Activated CD4-positive, alpha-beta memory T cell treated with anti-CD3 and anti-CD28 coated beads for 36 hours (primary cell): Measurements from ENCODE around the gene PCDHA12. TPM values are rescaled to one million over a fixed set of nuclear protein-coding genes. Genes with fewer than 3 reads are reported as not detected.
"Not testable (repeated sequence)": the region's sequence is repeated elsewhere in the genome, so short reads cannot be mapped to it uniquely, and the experiment has no call there.

Experiments
- CTCF ChIA-PET: fragments of 350-600 bp; sonication (Branson Sonifier 250); formaldehyde crosslinking; loops from one replicate; lab custom pipeline; 2021; ENCODE audit warnings: antibody characterized with exemption, inconsistent platforms; lab: Charles Lee
- POLR2A ChIA-PET: fragments of 350-600 bp; sonication (Branson Sonifier 250); formaldehyde crosslinking; loops from one replicate; lab custom pipeline; 2021; ENCODE audit warnings: antibody characterized with exemption; lab: Charles Lee
- DNase-seq: peaks from one replicate; pipeline ENCODE4 v3.0.0-alpha.2; 2020
- H3K27ac Mint-ChIP-seq: one replicate; pipeline ENCODE4 v1.8.0; 2021; ENCODE audit warnings: mixed read lengths
- H3K27me3 Mint-ChIP-seq: one replicate; pipeline ENCODE4 v1.8.0; 2021; ENCODE audit warnings: mixed read lengths
- H3K36me3 Mint-ChIP-seq: one replicate; pipeline ENCODE4 v1.8.0; 2021; ENCODE audit warnings: mixed read lengths
- H3K4me1 Mint-ChIP-seq: one replicate; pipeline ENCODE4 v1.8.0; 2021; ENCODE audit warnings: low read depth, mixed read lengths
- H3K4me3 Mint-ChIP-seq: one replicate; pipeline ENCODE4 v1.8.0; 2021; ENCODE audit warnings: mild to moderate bottlenecking, mixed read lengths
- H3K9me3 Mint-ChIP-seq: one replicate; pipeline ENCODE4 v1.8.0; 2021; ENCODE audit warnings: mixed read lengths
- intact Hi-C: fragments of 100-400 bp; cut with micrococcal nuclease; formaldehyde crosslinking; loops from one replicate; pipeline ENCODE4 v1.15.1; 2023
- total RNA-seq, 2 experiments: library from RNA; stranded (reverse); gene quantifications; one replicate each; pipeline ENCODE4 v1.2.3, GENCODE V29; 2021

The PCDHA12 gene
- total RNA-seq, 2 experiments from 2014 or later: not detected

DNA sequence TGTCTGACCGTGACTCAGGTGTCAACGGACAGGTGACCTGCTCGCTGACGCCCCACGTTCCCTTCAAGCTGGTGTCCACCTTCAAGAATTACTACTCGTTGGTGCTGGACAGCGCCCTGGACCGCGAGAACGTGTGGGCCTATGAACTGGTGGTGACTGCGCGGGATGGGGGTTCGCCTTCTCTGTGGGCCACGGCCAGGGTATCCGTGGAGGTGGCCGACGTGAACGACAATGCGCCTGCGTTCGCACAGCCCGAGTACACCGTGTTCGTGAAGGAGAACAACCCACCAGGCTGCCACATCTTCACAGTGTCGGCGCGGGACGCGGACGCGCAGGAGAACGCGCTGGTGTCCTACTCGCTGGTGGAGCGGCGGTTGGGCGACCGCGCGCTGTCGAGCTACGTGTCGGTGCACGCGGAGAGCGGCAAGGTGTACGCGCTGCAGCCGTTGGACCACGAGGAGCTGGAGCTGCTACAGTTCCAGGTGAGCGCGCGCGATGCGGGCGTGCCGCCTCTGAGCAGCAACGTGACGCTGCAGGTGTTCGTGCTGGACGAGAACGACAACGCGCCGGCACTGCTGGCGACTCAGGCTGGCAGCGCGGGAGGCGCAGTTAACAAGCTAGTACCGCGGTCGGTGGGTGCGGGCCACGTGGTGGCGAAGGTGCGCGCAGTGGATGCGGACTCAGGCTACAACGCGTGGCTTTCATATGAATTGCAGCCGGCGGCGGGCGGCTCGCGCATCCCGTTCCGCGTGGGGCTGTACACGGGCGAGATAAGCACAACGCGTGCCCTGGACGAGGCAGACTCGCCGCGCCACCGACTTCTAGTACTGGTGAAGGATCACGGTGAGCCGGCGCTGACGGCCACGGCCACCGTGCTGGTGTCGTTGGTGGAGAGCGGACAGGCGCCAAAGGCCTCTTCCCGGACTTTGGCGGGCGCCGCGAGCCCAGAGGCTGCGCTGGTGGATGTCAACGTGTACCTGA lies 4.6 kb upstream of the PCDHA12 start:
- ChIA-PET CTCF (interaction anchor here (0.6 to 1.7 kb wide), 2 partner anchors 21 to 23 kb away, joined by 3 to 6 read pairs; partner anchors contain the start of gene PCDHA9), POLR2A (no interaction called here)
- peaks cover 20% of the 10 kb centered on the region for H3K27me3 Mint-ChIP-seq
- H3K36me3 Mint-ChIP-seq: peaks cover 10% of the 10 kb centered on the region
- H3K27ac Mint-ChIP-seq: no peak overlapping the region
- H3K4me3 Mint-ChIP-seq: no peak overlapping the region
- intact Hi-C loops: no loop called here
- peaks cover 5% of the 10 kb centered on the region for H3K9me3 Mint-ChIP-seq
- DNase-seq: no peak
- H3K4me1 Mint-ChIP-seq: no peaks in the 10 kb centered on the region

DNA sequence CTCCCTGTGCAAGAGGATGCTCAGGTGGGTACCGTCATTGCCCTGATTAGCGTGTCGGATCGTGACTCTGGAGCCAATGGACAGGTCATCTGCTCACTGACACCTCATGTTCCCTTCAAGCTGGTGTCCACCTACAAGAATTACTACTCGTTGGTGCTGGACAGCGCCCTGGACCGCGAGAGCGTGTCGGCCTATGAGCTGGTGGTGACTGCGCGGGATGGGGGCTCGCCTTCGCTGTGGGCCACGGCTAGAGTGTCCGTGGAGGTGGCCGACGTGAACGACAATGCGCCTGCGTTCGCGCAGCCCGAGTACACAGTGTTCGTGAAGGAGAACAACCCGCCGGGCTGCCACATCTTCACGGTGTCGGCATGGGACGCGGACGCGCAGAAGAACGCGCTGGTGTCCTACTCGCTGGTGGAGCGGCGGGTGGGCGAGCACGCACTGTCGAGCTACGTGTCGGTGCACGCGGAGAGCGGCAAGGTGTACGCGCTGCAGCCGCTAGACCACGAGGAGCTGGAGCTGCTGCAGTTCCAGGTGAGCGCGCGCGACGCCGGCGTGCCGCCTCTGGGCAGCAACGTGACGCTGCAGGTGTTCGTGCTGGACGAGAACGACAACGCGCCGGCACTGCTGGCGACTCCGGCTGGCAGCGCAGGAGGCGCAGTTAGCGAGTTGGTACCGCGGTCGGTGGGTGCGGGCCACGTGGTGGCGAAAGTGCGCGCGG lies 1.6 kb downstream of the PCDHA12 start:
- POLR2A ChIA-PET, DNase-seq, H3K27ac Mint-ChIP-seq, H3K4me1 Mint-ChIP-seq, CTCF ChIA-PET, intact Hi-C loops, H3K4me3 Mint-ChIP-seq, H3K9me3 Mint-ChIP-seq: not testable (repeated sequence)
- Mint-ChIP-seq H3K27me3 (peaks cover 37% of the 10 kb centered on the region), H3K36me3 (peaks cover 15% of the 10 kb centered on the region)

DNA sequence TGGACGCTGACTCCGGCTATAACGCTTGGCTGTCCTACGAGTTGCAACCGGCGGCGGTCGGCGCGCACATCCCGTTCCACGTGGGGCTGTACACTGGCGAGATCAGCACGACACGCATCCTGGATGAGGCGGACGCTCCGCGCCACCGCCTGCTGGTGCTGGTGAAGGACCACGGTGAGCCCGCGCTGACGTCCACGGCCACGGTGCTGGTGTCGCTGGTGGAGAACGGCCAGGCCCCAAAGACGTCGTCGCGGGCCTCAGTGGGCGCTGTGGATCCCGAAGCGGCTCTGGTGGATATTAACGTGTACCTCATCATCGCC lies 2.1 kb downstream of the PCDHA12 start:
- H3K36me3 Mint-ChIP-seq: peaks cover 16% of the 10 kb centered on the region
- no peak overlapping the region for H3K4me3 Mint-ChIP-seq
- H3K27ac Mint-ChIP-seq: no peak overlapping the region
- H3K9me3 Mint-ChIP-seq: peaks cover 12% of the 10 kb centered on the region
- H3K27me3 Mint-ChIP-seq: peaks cover 41% of the 10 kb centered on the region
- POLR2A ChIA-PET: no interaction called here
- DNase-seq: no peak
- intact Hi-C loops: no loop called here
- CTCF ChIA-PET: no interaction called here
- H3K4me1 Mint-ChIP-seq: no peaks in the 10 kb centered on the region

DNA sequence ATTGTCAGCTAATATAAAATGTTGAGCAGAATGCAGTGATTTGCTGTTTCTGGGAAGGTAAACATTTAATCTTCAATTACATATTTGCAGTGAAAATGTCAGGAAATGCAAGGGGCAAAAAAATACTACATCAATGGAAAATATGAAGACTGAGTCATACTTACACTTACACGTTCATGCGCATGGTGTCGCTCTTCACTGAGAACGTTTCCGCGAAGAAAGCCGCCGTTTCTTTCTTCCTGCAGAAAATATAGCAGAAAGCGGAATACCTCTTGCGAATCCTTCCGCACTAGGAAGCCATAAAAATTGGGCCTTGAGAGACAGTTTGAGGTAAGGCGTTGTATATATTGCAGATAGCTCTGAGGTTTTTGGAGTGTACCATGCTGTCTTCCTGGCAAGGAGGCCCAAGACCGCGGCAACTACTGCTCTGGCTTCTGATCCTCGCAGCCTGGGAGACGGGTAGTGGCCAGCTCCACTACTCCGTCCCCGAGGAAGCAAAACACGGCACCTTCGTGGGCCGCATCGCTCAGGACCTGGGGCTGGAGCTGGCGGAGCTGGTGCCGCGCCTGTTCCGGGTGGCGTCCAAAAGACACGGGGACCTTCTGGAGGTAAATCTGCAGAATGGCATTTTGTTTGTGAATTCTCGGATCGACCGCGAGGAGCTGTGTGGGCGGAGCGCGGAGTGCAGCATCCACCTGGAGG lies 6.9 kb downstream of the PCDHA12 start, which contains the start of gene PCDHA13:
TSS of gene PCDHA13 (plus strand) at position 236 of the 702 bp plus-strand sequence. CDS start at position 381, 145 bp downstream.
- ChIA-PET POLR2A (no interaction called here), CTCF (no interaction called here)
- Mint-ChIP-seq H3K36me3 (peaks cover 9% of the 10 kb centered on the region), H3K27ac (no peak within 1 kb of the TSS), H3K27me3 (peaks cover 26% of the 10 kb centered on the region), H3K4me3 (no peak within 1 kb of the TSS), H3K9me3 (peaks cover 16% of the 10 kb centered on the region), H3K4me1 (no peaks in the 10 kb centered on the region)
- no peak for DNase-seq
- intact Hi-C loops: no loop called here

DNA sequence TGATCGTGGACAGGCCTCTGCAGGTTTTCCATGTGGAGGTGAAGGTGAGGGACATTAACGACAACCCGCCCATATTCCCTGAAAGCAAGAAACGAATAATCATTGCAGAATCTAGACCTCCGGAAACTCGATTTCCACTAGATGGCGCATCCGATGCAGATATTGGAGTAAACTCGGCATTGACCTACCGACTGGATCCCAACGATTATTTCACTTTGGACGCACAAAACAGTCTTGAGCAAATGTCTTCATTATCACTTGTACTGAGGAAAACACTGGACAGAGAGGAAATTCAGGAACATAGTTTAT lies 7.4 kb downstream of the PCDHA12 start:
- H3K4me3 Mint-ChIP-seq: no peak overlapping the region

DNA sequence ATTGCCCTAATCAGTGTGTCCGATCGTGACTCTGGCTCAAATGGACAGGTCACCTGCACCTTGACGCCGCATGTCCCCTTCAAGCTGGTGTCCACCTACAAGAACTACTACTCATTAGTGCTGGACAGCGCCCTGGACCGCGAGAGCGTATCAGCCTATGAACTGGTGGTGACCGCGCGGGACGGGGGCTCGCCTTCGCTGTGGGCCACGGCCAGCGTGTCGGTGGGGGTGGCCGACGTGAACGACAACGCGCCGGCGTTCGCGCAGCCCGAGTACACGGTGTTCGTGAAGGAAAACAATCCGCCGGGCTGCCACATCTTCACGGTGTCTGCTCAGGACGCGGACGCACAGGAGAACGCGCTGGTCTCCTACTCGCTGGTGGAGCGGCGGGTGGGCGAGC lies 8.3 kb downstream of the PCDHA12 start:
- H3K4me1 Mint-ChIP-seq: no peaks in the 10 kb centered on the region
- CTCF ChIA-PET: no interaction called here
- H3K27ac Mint-ChIP-seq: no peak overlapping the region
- H3K9me3 Mint-ChIP-seq: peaks cover 16% of the 10 kb centered on the region
- POLR2A ChIA-PET: no interaction called here
- DNase-seq: no peak
- H3K27me3 Mint-ChIP-seq: peaks cover 26% of the 10 kb centered on the region
- H3K36me3 Mint-ChIP-seq: peaks cover 12% of the 10 kb centered on the region
- H3K4me3 Mint-ChIP-seq: no peak overlapping the region
- intact Hi-C loops: no loop called here

More for the DNA sequence above, 7.4 kb downstream of the PCDHA12 start:
- peaks cover 26% of the 10 kb centered on the region for H3K27me3 Mint-ChIP-seq
- intact Hi-C loops: no loop called here
- H3K27ac Mint-ChIP-seq: no peak overlapping the region
- DNase-seq: no peak
- H3K9me3 Mint-ChIP-seq: peaks cover 16% of the 10 kb centered on the region
- H3K4me1 Mint-ChIP-seq: no peaks in the 10 kb centered on the region
- H3K36me3 Mint-ChIP-seq: peaks cover 12% of the 10 kb centered on the region
- CTCF ChIA-PET: no interaction called here
- POLR2A ChIA-PET: no interaction called here

DNA sequence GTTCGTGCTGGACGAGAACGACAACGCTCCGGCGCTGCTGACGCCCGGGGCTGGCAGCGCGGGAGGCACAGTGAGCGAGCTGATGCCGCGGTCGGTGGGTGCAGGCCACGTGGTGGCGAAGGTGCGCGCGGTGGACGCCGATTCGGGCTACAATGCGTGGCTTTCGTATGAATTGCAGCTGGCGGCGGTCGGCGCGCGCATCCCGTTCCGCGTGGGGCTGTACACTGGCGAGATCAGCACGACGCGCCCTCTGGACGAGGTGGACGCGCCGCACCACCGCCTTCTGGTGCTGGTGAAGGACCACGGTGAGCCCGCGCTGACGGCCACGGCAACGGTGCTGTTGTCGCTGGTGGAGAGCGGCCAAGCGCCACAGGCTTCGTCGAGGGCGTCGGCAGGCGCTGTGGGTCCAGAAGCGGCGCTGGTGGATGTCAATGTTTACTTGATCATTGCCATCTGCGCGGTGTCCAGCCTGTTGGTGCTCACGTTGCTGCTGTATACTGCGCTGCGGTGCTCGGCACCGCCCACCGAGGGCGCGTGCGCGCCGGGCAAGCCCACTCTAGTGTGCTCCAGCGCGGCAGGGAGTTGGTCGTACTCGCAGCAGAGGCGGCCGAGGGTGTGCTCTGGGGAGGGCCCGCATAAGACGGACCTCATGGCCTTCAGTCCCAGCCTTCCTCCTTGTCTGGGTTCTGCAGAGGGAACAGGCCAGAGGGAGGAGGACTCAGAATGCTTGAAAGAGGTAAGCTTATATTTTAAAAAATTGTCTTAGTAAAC lies 9.0 kb downstream of the PCDHA12 start:
- H3K9me3 Mint-ChIP-seq: peaks cover 16% of the 10 kb centered on the region

DNA sequence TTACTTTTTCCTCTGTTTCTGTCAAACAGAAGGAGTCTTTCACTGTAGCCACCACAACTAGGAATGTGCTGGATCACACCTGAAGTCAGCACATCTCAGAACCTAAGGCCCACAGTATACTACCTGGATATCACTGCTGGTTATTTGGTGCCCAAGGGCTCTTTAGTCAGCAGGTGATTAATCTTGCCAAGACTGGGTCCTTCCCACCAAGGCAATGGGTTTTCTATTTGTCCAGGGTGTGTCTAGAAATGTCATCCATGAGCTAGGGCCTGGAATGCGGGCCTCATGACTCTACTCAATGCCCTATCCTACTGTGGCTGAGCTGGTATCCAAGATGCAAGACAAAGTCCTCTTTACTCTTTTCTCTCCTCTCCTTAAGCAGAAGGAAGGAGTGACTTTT lies 41.2 kb downstream of the PCDHA12 start:
- CTCF ChIA-PET: no interaction called here
- no peaks in the 10 kb centered on the region for H3K4me1 Mint-ChIP-seq
- H3K4me3 Mint-ChIP-seq: no peak overlapping the region
- H3K36me3 Mint-ChIP-seq: no peaks in the 10 kb centered on the region
- intact Hi-C loops: no loop called here
- peaks cover 7% of the 10 kb centered on the region for H3K27me3 Mint-ChIP-seq
- H3K27ac Mint-ChIP-seq: no peak overlapping the region
- no peak for DNase-seq
- H3K9me3 Mint-ChIP-seq: peaks cover 2% of the 10 kb centered on the region
- POLR2A ChIA-PET: no interaction called here

More for the DNA sequence above, 9.0 kb downstream of the PCDHA12 start:
- peaks cover 12% of the 10 kb centered on the region for H3K36me3 Mint-ChIP-seq
- no peak overlapping the region for H3K27ac Mint-ChIP-seq
- ChIA-PET POLR2A (no interaction called here), CTCF (no interaction called here)
- H3K27me3 Mint-ChIP-seq: peaks cover 24% of the 10 kb centered on the region
- no peaks in the 10 kb centered on the region for H3K4me1 Mint-ChIP-seq
- no peak overlapping the region for H3K4me3 Mint-ChIP-seq
- DNase-seq: no peak
- intact Hi-C loops: no loop called here

DNA sequence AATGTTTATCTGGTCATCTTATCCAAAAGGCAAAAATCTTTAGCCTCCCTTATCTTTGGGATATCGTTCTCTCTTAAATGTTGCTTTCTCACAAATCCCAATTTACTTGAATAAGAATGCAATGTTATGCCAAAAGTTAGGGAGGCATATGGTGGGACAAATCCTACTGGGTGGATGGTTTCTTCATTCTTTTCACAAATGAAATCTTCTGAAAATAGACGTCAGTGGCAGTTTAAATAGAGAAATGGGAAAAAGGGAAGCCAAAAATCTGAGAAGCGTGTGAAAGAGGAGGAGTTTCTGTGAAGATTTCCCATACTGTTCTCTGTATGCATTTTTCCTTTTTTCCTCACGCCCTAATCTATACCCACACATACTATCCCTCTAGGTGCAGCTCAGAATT lies 48.5 kb downstream of the PCDHA12 start:
- no peak overlapping the region for H3K27ac Mint-ChIP-seq
- H3K4me1 Mint-ChIP-seq: peaks cover 6% of the 10 kb centered on the region
- ChIA-PET POLR2A (no interaction called here), CTCF (no interaction called here)
- DNase-seq: no peak
- H3K27me3 Mint-ChIP-seq: peaks cover 40% of the 10 kb centered on the region
- H3K4me3 Mint-ChIP-seq: no peak overlapping the region
- H3K36me3 Mint-ChIP-seq: no peaks in the 10 kb centered on the region
- H3K9me3 Mint-ChIP-seq: no peaks in the 10 kb centered on the region
- intact Hi-C loops: no loop called here

DNA sequence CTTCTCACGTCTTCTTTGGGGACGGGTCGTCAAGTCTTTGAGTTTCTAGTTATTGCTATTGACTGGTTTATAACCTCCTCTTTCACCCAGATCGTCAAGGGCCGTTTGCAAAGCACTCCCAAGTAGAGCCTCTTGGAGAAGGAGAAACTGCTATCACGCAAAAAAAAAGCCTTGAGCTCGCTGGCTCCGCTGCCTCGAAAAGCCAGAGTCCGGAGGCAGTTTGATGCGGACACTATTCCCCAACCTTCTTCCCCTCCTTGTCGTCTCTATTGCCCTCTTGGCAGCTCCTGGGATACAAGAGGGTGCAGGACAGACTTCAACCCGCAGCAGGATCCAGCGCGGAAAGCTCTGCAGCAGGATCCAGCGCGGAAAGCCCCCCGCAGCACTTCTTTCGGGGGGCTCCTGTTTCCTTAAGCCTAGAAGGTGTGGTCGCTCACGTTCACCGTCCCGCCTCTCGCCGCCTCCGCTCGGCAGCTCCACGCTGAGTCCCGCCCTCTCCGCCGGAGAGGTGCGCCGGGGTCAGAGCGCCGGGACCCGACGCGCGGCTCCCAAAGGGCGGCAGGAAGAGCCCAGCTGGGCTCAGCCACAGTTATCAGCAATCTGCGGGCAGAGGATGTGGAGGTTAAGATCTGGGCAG lies 50.8 kb downstream of the PCDHA12 start, which contains the start of gene PCDHAC1:
TSS of gene PCDHAC1 (plus strand) at position 494 of the 637 bp plus-strand sequence. CDS start 594 bp downstream, outside the sequence.
- Mint-ChIP-seq H3K9me3 (no peaks in the 10 kb centered on the region), H3K4me1 (peaks cover 6% of the 10 kb centered on the region), H3K27ac (no peak within 1 kb of the TSS), H3K4me3 (no peak within 1 kb of the TSS), H3K36me3 (no peaks in the 10 kb centered on the region), H3K27me3 (peaks cover 48% of the 10 kb centered on the region)
- DNase-seq: no peak
- ChIA-PET POLR2A (no interaction called here), CTCF (interaction anchor here (1.3 kb wide), 1 partner anchor 116 kb away, joined by 4 read pairs; no protein-coding TSS in a partner anchor)
- intact Hi-C loops: loop anchor here (5.0 kb wide), 1 partner anchor 116 kb away; no protein-coding TSS in a partner anchor
